Inferior parietal cortex (tissue), 1 donor: ENCODE data around the gene SUSD1.
"Not testable (repeated sequence)": the region's sequence is repeated elsewhere in the genome, so short reads cannot be mapped to it uniquely, and the experiment has no call there.

Experiments
- DNase-seq: peaks from one replicate; pipeline ENCODE4 v3.0.0-alpha.2; 2016; ENCODE audit errors: extremely low spot score

SUSD1 gene

GRCh38 chr9:112097712-112098688 is 77.1 kb downstream of the SUSD1 start:
- DNase-seq = peak; percentile 83

DNA sequence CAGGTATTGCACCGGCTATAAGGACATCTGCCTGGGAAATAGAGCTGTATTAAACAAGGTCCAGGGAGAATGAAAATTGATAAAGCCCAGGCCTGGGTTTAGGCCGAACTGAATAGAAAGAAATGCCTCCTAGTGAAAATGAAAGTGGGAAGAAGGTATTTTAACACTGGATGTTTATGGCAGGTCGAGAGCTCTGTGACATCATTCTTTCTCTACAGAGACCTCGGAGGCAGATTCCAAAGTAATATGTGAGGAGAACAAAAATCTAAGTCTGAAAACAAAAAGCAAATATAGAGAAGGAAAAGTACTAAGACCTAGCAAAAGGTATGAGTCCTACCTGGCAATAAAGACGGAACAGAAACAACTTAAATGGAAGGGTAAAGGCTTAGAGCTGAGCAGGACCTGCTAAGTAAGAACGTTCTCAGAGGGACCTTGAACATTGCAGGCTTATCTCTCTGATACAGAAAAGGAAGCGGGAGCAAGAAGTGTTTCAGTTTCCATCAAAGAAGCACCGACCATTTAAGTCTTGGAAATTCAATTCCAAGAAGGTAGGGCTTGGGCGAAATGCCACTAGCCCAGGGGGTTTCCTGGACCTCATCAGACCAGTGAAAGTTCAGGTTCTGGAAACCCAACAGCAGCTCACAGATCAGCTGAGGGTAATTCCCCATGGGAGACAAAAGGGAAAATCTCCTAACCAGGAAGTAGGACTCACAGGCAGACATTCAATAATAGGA is 80.0 kb downstream of the SUSD1 start:
- DNase-seq = no peak

DNA sequence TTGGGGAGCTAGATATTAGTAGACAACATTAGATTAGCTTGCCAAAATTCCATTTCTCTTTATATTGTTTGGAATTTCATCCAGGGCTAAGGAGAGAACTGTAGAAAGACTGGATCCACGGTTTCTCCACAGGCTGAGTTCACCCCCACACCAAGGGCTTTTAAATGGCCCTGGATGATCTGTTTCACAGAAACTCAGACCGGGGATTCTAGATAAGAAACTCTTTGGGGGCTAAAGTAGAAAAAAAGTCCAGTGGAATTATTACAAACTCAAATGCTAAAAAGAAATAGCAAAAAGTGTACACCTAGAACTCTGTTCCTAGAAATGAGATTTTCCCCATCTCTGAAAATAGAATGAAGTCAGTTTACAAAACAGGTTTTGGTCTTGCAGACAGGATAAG is 80.9 kb downstream of the SUSD1 start:
- DNase-seq = no peak

DNA sequence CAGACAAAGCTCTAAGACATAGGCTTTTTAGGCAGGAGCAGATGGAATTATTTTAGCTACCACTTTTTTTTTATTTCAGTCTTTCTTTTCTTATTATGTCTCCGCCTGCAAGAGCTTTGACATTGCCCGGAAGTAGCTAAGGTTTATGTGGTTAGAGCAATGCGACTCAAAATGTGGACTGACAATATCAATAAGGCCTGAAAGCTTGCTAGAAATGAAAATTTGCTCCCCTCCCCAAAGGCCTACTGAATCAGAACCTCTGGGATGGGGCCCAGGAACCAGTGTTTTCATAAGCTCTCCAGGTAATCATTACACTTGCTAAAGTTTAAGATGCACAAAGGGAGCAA is 81.3 kb downstream of the SUSD1 start:
- no peak for DNase-seq

GRCh38 chr9:112093147-112093869 is 81.8 kb downstream of the SUSD1 start:
- no peak for DNase-seq

DNA sequence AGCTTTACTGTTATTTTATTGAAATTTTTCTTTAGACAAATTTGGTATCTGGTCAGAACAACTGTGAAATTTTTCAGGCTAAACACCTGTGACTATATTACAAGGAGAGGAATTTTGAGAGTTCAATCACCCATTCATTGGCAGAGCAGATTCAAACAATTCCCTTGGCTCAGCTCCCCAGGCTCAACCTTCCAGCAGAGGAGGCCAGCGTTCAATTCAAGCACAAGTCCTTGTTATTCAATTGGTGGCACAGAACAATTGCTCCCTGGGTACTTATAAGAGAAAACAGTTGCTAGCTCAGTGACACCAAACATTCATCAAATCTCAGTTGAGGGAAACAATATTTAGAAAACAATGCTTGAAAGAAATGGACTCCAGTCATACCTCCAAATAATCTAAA is 83.3 kb downstream of the SUSD1 start:
- DNase-seq = peak; percentile 32

GRCh38 chr9:112087506-112087905 is 87.6 kb downstream of the SUSD1 start:
- DNase-seq = no peak

DNA sequence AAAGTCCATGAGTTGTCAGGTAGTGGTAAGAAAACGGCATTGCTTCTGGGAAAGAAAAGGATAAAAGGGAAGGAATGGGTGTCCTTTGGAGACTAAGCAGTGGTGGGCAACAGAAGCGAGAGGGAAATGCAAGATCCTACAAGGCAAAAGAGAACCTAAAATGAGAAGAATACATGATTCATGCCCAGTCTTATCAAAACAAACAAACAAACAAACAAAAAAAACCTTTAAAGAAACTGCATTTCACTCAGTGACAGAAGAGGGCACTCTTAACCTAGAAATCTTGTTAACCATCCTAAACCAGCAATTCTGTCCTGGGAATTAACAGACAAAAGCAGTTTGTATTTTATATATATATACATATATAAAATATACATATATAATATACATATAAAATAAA is 88.5 kb downstream of the SUSD1 start:
- DNase-seq = peak; percentile 62

DNA sequence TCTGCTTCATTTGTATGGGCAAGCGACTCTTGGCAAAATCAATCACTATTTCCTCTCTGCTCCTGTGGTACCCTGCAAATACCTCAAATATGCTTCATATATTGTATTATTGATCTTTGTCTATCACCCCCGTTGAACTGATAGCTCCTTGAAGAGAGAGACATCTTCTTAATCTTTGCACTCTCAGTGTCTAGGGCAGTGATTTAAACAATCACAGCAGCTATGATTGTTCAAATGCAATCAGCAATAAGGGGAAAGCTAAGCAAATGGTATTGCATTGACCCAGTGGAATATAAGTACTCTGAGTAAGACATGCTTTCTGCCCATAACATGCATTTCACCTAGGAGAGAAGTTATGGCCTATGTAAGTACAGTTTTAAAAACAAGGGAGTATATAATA is 90.2 kb downstream of the SUSD1 start:
- DNase-seq = no peak

DNA sequence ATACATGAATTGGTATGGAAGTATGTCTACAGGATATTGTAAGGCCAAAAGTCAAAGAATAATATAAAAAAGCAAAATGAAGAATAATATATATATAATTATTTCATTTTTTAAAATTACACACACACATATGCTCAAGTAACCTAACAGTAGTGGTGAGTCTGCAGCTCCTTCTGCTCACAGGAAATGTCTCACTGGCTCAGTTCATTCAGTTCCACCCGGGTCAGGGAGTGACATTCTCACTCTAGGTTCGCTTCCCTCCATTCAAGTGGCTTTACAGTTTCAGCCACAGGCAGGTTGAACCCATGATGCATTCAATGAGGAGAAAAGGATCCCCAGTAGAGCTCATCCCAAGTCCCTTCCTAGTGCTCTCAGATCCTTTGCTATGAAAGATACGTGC is 90.8 kb downstream of the SUSD1 start:
- no peak for DNase-seq

DNA sequence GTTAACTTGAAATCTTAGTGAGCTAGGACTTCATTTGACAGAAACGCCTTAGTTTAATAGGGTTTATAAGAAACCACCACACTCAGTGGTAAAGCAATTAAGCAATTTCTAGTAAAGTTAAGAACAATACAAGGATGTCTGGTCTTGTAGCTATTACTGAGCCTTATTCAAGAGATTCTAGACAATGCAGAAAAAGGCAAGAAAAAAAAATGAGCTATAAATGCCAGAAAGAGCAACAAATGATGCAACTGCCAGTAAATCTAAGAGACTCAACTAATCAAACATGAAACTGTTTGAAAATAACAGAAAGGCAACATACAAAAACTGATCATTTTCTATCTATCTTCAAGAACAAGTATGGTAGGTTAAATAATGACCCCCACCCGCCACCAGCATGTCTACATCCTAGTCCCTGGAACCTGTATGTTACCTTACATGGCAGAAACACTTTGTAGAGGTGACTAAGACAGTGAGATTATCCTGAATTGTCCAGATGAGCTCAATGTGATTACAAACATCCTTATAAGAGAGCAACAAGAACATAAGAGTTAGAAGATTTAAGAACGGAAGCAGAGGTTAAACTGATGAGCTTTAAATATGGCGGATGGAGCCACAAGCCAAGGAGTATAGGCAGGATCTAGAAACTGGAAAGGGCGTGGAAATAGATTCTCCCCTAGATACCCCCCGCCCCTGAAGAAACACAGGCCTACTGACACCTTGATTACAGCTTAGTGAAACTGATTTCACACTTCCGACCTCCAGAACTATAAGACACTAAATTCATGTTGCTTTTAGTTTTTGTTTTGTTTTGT is 93.0 kb downstream of the SUSD1 start:
- DNase-seq = no peak

DNA sequence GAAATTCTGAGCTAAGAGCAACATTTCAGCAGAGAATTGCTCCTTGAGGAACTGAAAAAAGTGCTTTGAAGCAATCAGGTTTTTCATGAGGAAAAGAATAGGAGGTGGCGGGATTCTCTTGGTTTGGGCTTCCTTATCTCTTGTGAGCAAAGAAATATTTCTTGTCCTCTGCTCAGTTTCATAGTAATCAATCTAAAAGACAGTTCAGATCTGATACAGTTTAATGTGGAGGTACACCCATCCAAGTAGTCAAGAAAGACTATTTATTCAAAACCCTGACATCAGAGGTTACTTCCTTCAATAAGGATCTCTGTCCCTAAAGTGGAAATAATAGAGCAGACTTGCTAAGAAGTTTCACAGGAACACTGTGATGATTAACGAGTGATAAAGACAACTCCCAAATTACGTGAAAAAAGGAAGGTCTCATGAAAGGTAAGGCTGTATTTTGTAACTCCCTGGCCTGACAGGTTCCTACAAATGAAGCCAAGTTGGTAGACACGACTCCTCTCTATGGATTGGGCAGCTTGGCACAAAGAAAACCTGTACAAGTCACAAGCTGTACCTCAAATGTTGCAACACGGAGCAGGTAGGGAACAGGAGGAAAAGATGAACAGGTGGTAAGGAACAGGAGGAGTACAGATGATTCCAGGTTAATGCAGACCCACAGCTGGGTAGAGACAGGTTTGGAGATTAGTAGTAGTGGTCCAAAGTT is 94.1 kb downstream of the SUSD1 start:
- DNase-seq = no peak

GRCh38 chr9:112078432-112078831 is 96.7 kb downstream of the SUSD1 start:
- no peak for DNase-seq

DNA sequence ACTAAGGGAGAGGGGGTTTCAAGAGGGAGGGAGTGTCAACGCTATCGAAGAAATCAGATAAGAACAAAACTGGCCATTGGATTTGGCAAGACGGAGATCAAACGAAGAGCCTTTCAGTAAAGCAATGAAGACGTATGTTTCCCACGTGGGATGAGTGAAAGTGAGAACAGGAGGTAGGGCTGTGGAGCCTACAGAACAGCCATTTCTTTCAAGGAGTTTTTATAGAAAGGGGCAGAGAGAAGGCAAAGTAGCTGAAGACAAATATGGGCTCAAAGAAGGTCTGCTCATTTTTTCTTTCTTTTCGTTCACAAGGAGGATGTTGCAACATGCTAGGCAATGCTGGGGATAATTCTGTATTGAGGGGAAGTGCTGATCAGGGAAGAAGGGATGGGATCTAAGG is 98.3 kb downstream of the SUSD1 start:
- no peak for DNase-seq

GRCh38 chr9:112075009-112075378 is 100.1 kb downstream of the SUSD1 start:
- DNase-seq = no peak

GRCh38 chr9:112074250-112075008 is 100.7 kb downstream of the SUSD1 start:
- DNase-seq = peak; percentile 88

DNA sequence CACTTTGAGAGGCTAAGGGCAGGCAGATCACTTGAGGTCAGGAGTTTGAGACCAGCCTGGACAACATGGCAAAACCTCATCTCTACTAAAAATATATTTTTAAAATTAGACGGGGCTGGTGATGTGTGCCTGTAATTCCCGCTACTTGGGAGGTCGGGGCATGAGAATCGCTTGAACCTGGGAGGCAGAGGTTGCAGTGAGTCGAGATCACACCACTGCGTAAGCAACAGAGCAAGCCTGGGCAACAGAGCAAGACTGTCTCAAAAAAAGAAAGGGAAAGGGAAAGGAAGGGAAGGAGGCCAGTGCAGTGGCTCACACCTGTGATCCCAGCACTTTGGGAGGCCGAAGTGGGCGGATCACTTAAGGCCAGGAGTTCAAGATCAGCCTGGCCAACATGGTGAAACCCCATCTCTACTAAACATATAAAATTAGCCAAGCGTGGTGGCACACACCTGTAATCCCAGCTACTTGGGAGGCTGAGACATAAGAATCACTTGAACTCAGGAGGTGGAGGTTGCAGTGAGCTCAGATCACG is 101.4 kb downstream of the SUSD1 start:
- DNase-seq = not testable (repeated sequence)

DNA sequence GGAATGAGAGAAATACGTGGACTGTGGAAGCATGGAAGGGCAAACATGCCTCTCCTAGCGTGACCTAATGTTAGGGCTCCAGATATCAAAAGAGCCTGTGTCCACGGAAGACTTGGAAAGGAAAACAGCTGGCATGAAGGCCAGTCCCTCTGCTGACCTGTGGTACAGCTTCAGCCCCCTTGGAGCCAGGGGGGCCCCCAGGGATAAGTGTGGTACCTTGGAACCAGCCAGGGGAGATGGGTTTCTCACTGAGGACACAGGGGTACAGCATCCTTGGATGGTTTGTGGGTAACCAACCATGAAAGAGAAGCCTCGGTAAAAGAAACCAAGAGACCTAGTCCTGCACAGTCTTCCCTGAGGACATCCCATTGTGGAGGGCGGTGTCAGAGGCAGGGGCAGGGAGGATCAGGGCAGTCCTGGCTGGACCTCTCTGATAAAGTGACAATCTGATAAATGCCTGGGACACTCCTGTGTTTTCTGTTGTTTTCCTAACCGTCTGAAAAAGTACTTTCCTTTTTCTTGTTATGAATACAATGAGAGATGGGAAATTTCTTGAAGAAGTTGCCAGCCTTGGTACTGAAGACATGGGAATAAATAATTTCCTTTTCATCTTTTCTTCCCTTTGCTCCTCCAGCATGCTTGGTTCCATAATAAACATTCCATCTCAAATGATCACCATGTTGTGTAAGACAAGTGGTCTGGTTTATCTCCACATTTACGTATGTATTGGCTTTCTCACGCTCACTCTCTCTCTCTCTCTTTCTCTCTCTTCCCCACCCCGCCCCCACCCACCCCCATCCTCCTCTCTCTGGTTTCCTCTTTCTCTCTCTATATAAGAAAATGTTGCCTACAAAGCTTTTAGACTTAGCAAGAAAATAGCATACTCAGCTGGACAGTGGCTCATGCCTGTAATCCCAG is 102.1 kb downstream of the SUSD1 start:
- no peak for DNase-seq
